ENCODE results near the gene SLC25A47.
"Not testable (repeated sequence)": the region's sequence is repeated elsewhere in the genome, so short reads cannot be mapped to it uniquely, and the experiment has no call there.

The SLC25A47 gene

GRCh38 chr14:100328495-100329163 is 5.5 kb downstream of the SLC25A47 start:
- no peak for DNase-seq

GRCh38 chr14:100329233-100330006 is 6.3 kb downstream of the SLC25A47 start:
- no peak for DNase-seq

- DNase-seq: no peak
These were observed 6.8 kb downstream of the SLC25A47 start for GRCh38 chr14:100330007-100330344.

GRCh38 chr14:100330388-100330931 is 7.3 kb downstream of the SLC25A47 start:
- DNase-seq: no peak

GRCh38 chr14:100332071-100332639 is 9.0 kb downstream of the SLC25A47 start:
- DNase-seq: no peak

- no peak for DNase-seq
These were observed 9.7 kb downstream of the SLC25A47 start for GRCh38 chr14:100332797-100333196.

GRCh38 chr14:100333311-100333710 is 10.2 kb downstream of the SLC25A47 start:
- DNase-seq: no peak

- no peak for DNase-seq
These were observed 10.7 kb downstream of the SLC25A47 start for GRCh38 chr14:100333827-100334226.

GRCh38 chr14:100334904-100335303 is 11.8 kb downstream of the SLC25A47 start:
- no peak for DNase-seq

- peak in 1 of 2 donors; percentile 5 for DNase-seq
These were observed 13.7 kb downstream of the SLC25A47 start for GRCh38 chr14:100336618-100337530.

GRCh38 chr14:100339766-100340422 is 16.8 kb downstream of the SLC25A47 start:
- peak in 1 of 2 donors; percentile 6 for DNase-seq

GRCh38 chr14:100340423-100340813 is 17.3 kb downstream of the SLC25A47 start:
- DNase-seq: peak in 1 of 2 donors; percentile 10

- DNase-seq: peak in 1 of 2 donors; percentile 18
These were observed 18.3 kb downstream of the SLC25A47 start for GRCh38 chr14:100341301-100342031.

GRCh38 chr14:100342195-100342594 is 19.1 kb downstream of the SLC25A47 start:
- DNase-seq: no peak

GRCh38 chr14:100342826-100343225 is 19.7 kb downstream of the SLC25A47 start:
- DNase-seq: not testable (repeated sequence)

- not testable (repeated sequence) for DNase-seq
These were observed 21.5 kb downstream of the SLC25A47 start for GRCh38 chr14:100344657-100345056.

GRCh38 chr14:100345711-100346110 is 22.6 kb downstream of the SLC25A47 start:
- no peak for DNase-seq

GRCh38 chr14:100346306-100347091 is 23.4 kb downstream of the SLC25A47 start:
- no peak for DNase-seq

GRCh38 chr14:100348253-100348729 is 25.2 kb downstream of the SLC25A47 start:
- DNase-seq: no peak
